CD14-positive monocyte (primary cell): ENCODE data around the gene TWNK. TPM values are rescaled to one million over a fixed set of nuclear protein-coding genes. Genes with fewer than 3 reads are reported as not detected.

ENCODE experiments used
- DNase-seq, 3 donors: peaks; one replicate each; pipeline ENCODE4 v3.0.0-alpha.2; 2011 to 2022
- H2AFZ ChIP-seq: 2 replicates; pipeline ENCODE4 v1.6.0; 2012; ENCODE audit warnings: mild to moderate bottlenecking, low read depth, low read length, inconsistent platforms; ENCODE audit not compliant: insufficient read depth, poor library complexity, severe bottlenecking
- H3K27ac ChIP-seq, 2 donors: 1 replicate in 1 of 2; 2 replicates in 1 of 2; pipeline ENCODE4 v1.5.1; 2012 to 2013; ENCODE audit warnings: low read length in 2 of 2, control low read depth in 1 of 2, inconsistent platforms in 1 of 2, low read depth in 1 of 2, mild to moderate bottlenecking in 1 of 2
- H3K27me3 ChIP-seq, 2 donors: one replicate each; pipeline versions ENCODE4 v1.6.0 to v1.6.1; 2011 to 2013; ENCODE audit warnings: low read length in 2 of 2; ENCODE audit not compliant: control insufficient read depth in 2 of 2, insufficient read depth in 2 of 2
- H3K36me3 ChIP-seq, 2 donors: replicated peaks in 1 of 2; 1 replicate in 1 of 2; 2 replicates in 1 of 2; pipeline versions ENCODE4 v1.5.1 to v1.6.1; 2012 to 2013; ENCODE audit warnings: low read length in 2 of 2, control low read depth in 1 of 2, inconsistent platforms in 1 of 2, mild to moderate bottlenecking in 1 of 2; ENCODE audit not compliant: insufficient read depth in 2 of 2, control insufficient read depth in 1 of 2
- H3K4me1 ChIP-seq, 2 donors: 1 replicate in 1 of 2; 2 replicates in 1 of 2; pipeline versions ENCODE4 v1.5.1 to v1.6.1; 2012 to 2013; ENCODE audit warnings: low read length in 2 of 2, control low read depth in 1 of 2, inconsistent platforms in 1 of 2, mild to moderate bottlenecking in 1 of 2, moderate library complexity in 1 of 2; ENCODE audit not compliant: insufficient read depth in 2 of 2, control insufficient read depth in 1 of 2
- H3K4me2 ChIP-seq: replicated peaks from 2 replicates; pipeline ENCODE3; 2012; ENCODE audit warnings: low read length, moderate library complexity, mild to moderate bottlenecking; ENCODE audit not compliant: poor library complexity, severe bottlenecking; ENCODE audit errors: extremely low read depth
- H3K4me3 ChIP-seq, 3 experiments: fragments of 200-600 bp in 1 of 3; sonication (generic) in 1 of 3; replicated peaks in 1 of 3; 1 replicate in 2 of 3; 2 replicates in 1 of 3; pipeline ENCODE4 v1.5.1; 2011 to 2013; ENCODE audit warnings: low read length in 3 of 3, mild to moderate bottlenecking in 3 of 3, control low read depth in 2 of 3, low read depth in 2 of 3, inconsistent platforms in 1 of 3, moderate library complexity in 1 of 3
- H3K79me2 ChIP-seq: 2 replicates; pipeline ENCODE4 v1.6.0; 2012; ENCODE audit warnings: mild to moderate bottlenecking, control low read depth, inconsistent platforms, low read length, moderate library complexity; ENCODE audit not compliant: insufficient read depth
- H3K9ac ChIP-seq: 2 replicates; pipeline ENCODE4 v1.6.0; 2017; ENCODE audit warnings: low read length, mild to moderate bottlenecking; ENCODE audit not compliant: insufficient read depth, poor library complexity, severe bottlenecking
- H3K9me3 ChIP-seq, 2 donors: replicated peaks in 1 of 2; 1 replicate in 1 of 2; 2 replicates in 1 of 2; pipeline versions ENCODE4 v1.5.1 to v1.6.1; 2012 to 2013; ENCODE audit warnings: low read length in 2 of 2, control low read depth in 1 of 2; ENCODE audit not compliant: control insufficient read depth in 1 of 2, insufficient read depth in 1 of 2
- H4K20me1 ChIP-seq: 2 replicates; pipeline ENCODE4 v1.6.0; 2012; ENCODE audit warnings: mild to moderate bottlenecking, low read length, control low read depth, moderate library complexity; ENCODE audit not compliant: insufficient read depth
- H3K27ac Mint-ChIP-seq, 7 donors: one replicate each; pipeline ENCODE4 v1.8.0; 2020; ENCODE audit warnings: mild to moderate bottlenecking in 7 of 7, mixed read lengths in 7 of 7, moderate library complexity in 6 of 7, inconsistent platforms in 2 of 7
- H3K27me3 Mint-ChIP-seq, 3 donors: one replicate each; pipeline ENCODE4 v1.8.0; 2021 to 2022; ENCODE audit warnings: low read depth in 3 of 3, mild to moderate bottlenecking in 3 of 3, mixed read lengths in 3 of 3, moderate library complexity in 3 of 3, inconsistent platforms in 1 of 3
- H3K36me3 Mint-ChIP-seq, 2 donors: one replicate each; pipeline ENCODE4 v1.8.0; 2020; ENCODE audit warnings: mixed read lengths in 2 of 2, inconsistent platforms in 1 of 2, mild to moderate bottlenecking in 1 of 2
- H3K4me1 Mint-ChIP-seq: one replicate; pipeline ENCODE4 v1.8.0; 2020; ENCODE audit warnings: mild to moderate bottlenecking, mixed read lengths
- H3K4me3 Mint-ChIP-seq, 2 donors: one replicate each; pipeline ENCODE4 v1.8.0; 2020; ENCODE audit warnings: mild to moderate bottlenecking in 2 of 2, mixed read lengths in 2 of 2, moderate library complexity in 1 of 2
- H3K9me3 Mint-ChIP-seq, 7 donors: one replicate each; pipeline ENCODE4 v1.8.0; 2020 to 2022; ENCODE audit warnings: mixed read lengths in 7 of 7, mild to moderate bottlenecking in 6 of 7, moderate library complexity in 6 of 7, inconsistent platforms in 2 of 7
- CTCF ChIP-seq: fragments of 200-600 bp; IDR thresholded peaks from one replicate; pipeline ENCODE4 v1.8.0; 2022; ENCODE audit warnings: antibody characterized with exemption, mild to moderate bottlenecking
- WGBS: methylation state at CpG from one replicate; pipeline ENCODE4 v1.1.5; 2013; ENCODE audit warnings: missing lambda C conversion rate; ENCODE audit not compliant: insufficient coverage; 5-methylcytosine and 5-hydroxymethylcytosine counted together
- intact Hi-C, 2 donors: fragments of 100-400 bp; cut with micrococcal nuclease; formaldehyde crosslinking; loops; one replicate each; pipeline versions ENCODE4 v1.15.0 to v1.15.1; 2023
- polyA plus RNA-seq, 3 donors: library from polyadenylated mRNA; depleted of rRNA in 1 of 3; unstranded in 2 of 3; stranded (reverse) in 1 of 3; fragments of 300-500 nt in 2 of 3; fragments of >200 nt in 1 of 3; fragmentation: Illumina TruSeq in 2 of 3; gene quantifications; 1 replicate in 2 of 3; 2 replicates in 1 of 3; pipeline ENCODE4 v1.2.3, GENCODE V29; 2012 to 2021

Gene TWNK
- polyA plus RNA-seq, 3 donors, result 0.31 to 1.2 (median 0.69) TPM

DNA sequence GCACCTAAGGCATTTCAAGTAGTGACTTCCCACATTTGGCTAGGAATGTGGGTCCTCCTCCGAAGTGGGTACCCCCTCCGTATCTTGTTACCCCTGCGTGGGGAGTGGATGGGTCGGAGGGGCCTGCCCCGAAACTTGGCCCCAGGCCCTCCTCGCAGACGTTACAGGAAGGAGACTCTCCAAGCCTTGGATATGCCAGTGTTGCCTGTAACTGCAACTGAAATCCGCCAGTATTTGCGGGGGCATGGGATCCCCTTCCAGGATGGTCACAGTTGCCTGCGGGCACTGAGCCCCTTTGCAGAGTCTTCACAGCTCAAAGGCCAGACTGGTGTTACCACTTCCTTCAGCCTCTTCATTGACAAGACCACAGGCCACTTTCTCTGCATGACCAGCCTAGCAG is 823 bp downstream of the TWNK start:
- Histone ChIP-seq H3K4me1 (peaks cover 16 to 24% of the 10 kb centered on the region in 2 donors), H3K36me3 (peaks cover 16 to 45% of the 10 kb centered on the region in 2 donors), H4K20me1 (no peaks in the 10 kb centered on the region), H3K4me3 (peak overlapping the region in 2 of 3 experiments; percentile 85 to 99), H3K9ac (no peak overlapping the region), H2AFZ (peak overlapping the region; percentile 100), H3K27me3 (no peaks in the 10 kb centered on the region), H3K27ac (no peak overlapping the region), H3K79me2 (peaks cover 32% of the 10 kb centered on the region), H3K9me3 (no peaks in the 10 kb centered on the region), H3K4me2 (peak overlapping the region; percentile 99)
- H3K27me3 Mint-ChIP-seq, result peaks cover 0 to 2% (median 2%) of the 10 kb centered on the region in 3 donors
- TF ChIP-seq CTCF, result no peak
- H3K36me3 Mint-ChIP-seq, result peaks cover 38 to 40% of the 10 kb centered on the region in 2 donors
- intact Hi-C loops, result loop anchor here (5.0 to 10.0 kb wide), 2 partner anchors 73 to 76 kb away; partner anchors contain the start of gene SLF2 (in 2 of the 2)
- H3K4me3 Mint-ChIP-seq, result peak overlapping the region; percentile 96 to 98
- peaks cover 25% of the 10 kb centered on the region for H3K4me1 Mint-ChIP-seq
- peaks cover 0 to 6% (median 4%) of the 10 kb centered on the region in 7 donors for H3K9me3 Mint-ChIP-seq
- no peak for DNase-seq
- 82% methylated on average over 9 of the region's 10 CpGs for WGBS
- H3K27ac Mint-ChIP-seq, result no peak overlapping the region

DNA sequence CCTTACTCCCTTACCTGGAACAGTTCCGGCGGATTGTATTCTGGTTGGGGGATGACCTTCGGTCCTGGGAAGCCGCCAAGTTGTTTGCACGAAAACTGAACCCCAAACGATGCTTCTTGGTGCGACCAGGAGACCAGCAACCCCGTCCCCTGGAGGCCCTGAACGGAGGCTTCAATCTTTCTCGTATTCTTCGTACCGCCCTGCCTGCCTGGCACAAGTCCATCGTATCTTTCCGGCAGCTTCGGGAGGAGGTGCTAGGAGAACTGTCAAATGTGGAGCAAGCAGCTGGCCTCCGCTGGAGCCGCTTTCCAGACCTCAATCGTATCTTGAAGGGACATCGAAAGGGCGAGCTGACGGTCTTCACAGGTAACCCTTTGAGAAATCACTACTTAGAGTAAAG is 1.7 kb downstream of the TWNK start:
- Histone ChIP-seq H3K27me3 (no peaks in the 10 kb centered on the region), H3K9ac (no peak overlapping the region), H3K36me3 (peaks cover 18 to 47% of the 10 kb centered on the region in 2 donors), H4K20me1 (no peaks in the 10 kb centered on the region), H3K79me2 (peaks cover 32% of the 10 kb centered on the region), H2AFZ (no peak overlapping the region), H3K27ac (no peak overlapping the region), H3K4me2 (no peak overlapping the region), H3K9me3 (no peaks in the 10 kb centered on the region), H3K4me3 (no peak overlapping the region), H3K4me1 (peaks cover 16 to 24% of the 10 kb centered on the region in 2 donors)
- Mint-ChIP-seq H3K4me3 (no peak overlapping the region), H3K4me1 (peaks cover 25% of the 10 kb centered on the region), H3K36me3 (peaks cover 41% of the 10 kb centered on the region in 2 donors), H3K27ac (peak overlapping the region in 1 of 7 donors; percentile 44), H3K27me3 (peaks cover 0 to 2% (median 2%) of the 10 kb centered on the region in 3 donors), H3K9me3 (peaks cover 0 to 6% (median 4%) of the 10 kb centered on the region in 7 donors)
- intact Hi-C loops, result loop anchor here (5.0 to 10.0 kb wide), 2 partner anchors 74 to 77 kb away; partner anchors contain the start of gene SLF2 (in 2 of the 2)
- no peak for DNase-seq
- WGBS, result 97% methylated on average over 14 of the region's 21 CpGs
- TF ChIP-seq CTCF, result no peak
